IMR-90 (cell line): ENCODE measurements around the gene HOXB9. TPM values are rescaled to one million over a fixed set of nuclear protein-coding genes. Genes with fewer than 3 reads are reported as not detected.

Source experiments
- ATAC-seq: fragments of 200-7000 bp; cut with Tn5 transposase; 2 replicates; pipeline ENCODE4 v1.9.1; 2020; ENCODE audit warnings: low read depth, mild to moderate bottlenecking, moderate library complexity
- BruUV-seq: library from RNA; stranded (reverse); fragments of 400-500 nt; replicated peaks from 2 replicates; lab custom pipeline; 2021; lab: Mats Ljungman, UMichigan
- CTCF ChIA-PET: fragments of 300-600 bp; formaldehyde crosslinking; extraction: SDS; loops from one replicate; lab custom pipeline; 2021; ENCODE audit warnings: antibody characterized with exemption; lab: Yijun Ruan, JAX
- POLR2A ChIA-PET: fragments of 300-600 bp; sonication (Branson Sonifier 250); formaldehyde crosslinking; loops from one replicate; lab custom pipeline; 2022; ENCODE audit warnings: antibody characterized with exemption; ENCODE audit not compliant: unreplicated experiment; lab: Charles Lee
- DNase-seq: peaks from one replicate; pipeline ENCODE4 v3.0.0; 2013
- H2AFZ ChIP-seq: replicated peaks from 2 replicates; pipeline ENCODE3; 2013; ENCODE audit warnings: low read length, mild to moderate bottlenecking; ENCODE audit not compliant: poor library complexity
- H2AK5ac ChIP-seq: 2 replicates; pipeline ENCODE4 v1.6.1; 2013; ENCODE audit warnings: low read depth, low read length, inconsistent platforms
- H2AK9ac ChIP-seq: replicated peaks from 2 replicates; pipeline ENCODE3; 2013; ENCODE audit warnings: mild to moderate bottlenecking, low read depth, low read length, moderate library complexity; ENCODE audit not compliant: poor library complexity
- H2BK120ac ChIP-seq: 2 replicates; pipeline ENCODE4 v1.6.1; 2013; ENCODE audit warnings: low read depth, low read length, inconsistent platforms
- H2BK15ac ChIP-seq: 3 replicates; pipeline ENCODE4 v1.6.1; 2013; ENCODE audit warnings: low read depth, low read length, inconsistent platforms
- H2BK20ac ChIP-seq: 2 replicates; pipeline ENCODE4 v1.6.1; 2013; ENCODE audit warnings: low read depth, mild to moderate bottlenecking, inconsistent platforms, low read length, moderate library complexity
- H2BK5ac ChIP-seq: 2 replicates; pipeline ENCODE4 v1.6.1; 2013; ENCODE audit warnings: mild to moderate bottlenecking, low read depth, low read length, inconsistent platforms; ENCODE audit not compliant: poor library complexity, severe bottlenecking
- H3K14ac ChIP-seq: replicated peaks from 2 replicates; pipeline ENCODE4 v1.6.1; 2013; ENCODE audit warnings: low read depth, low read length, inconsistent platforms
- H3K18ac ChIP-seq: 2 replicates; pipeline ENCODE4 v1.6.1; 2013; ENCODE audit warnings: low read depth, low read length, control low read depth
- H3K23ac ChIP-seq: 2 replicates; pipeline ENCODE4 v1.6.1; 2013; ENCODE audit warnings: low read depth, low read length, inconsistent platforms
- H3K27ac ChIP-seq: 2 replicates; pipeline ENCODE4 v1.5.1; 2013; ENCODE audit warnings: mild to moderate bottlenecking, control low read depth, low read length; ENCODE audit not compliant: insufficient read depth
- H3K27me3 ChIP-seq: 2 replicates; pipeline ENCODE4 v1.6.1; 2013; ENCODE audit warnings: low read length; ENCODE audit not compliant: control insufficient read depth, insufficient read depth
- H3K36me3 ChIP-seq: 2 replicates; pipeline ENCODE4 v1.6.1; 2013; ENCODE audit warnings: low read length, mixed read lengths; ENCODE audit not compliant: control insufficient read depth, insufficient read depth
- H3K4ac ChIP-seq: 2 replicates; pipeline ENCODE4 v1.6.1; 2013; ENCODE audit warnings: low read depth, low read length, inconsistent platforms
- H3K4me1 ChIP-seq: 2 replicates; pipeline ENCODE4 v1.6.1; 2013; ENCODE audit warnings: low read length, mixed read lengths; ENCODE audit not compliant: control insufficient read depth, insufficient read depth
- H3K4me2 ChIP-seq: 2 replicates; pipeline ENCODE4 v1.6.1; 2013; ENCODE audit warnings: low read depth, mild to moderate bottlenecking, control low read depth, low read length, moderate library complexity
- H3K4me3 ChIP-seq: 2 replicates; pipeline ENCODE4 v1.5.1; 2013; ENCODE audit warnings: low read depth, mild to moderate bottlenecking, control low read depth, low read length, moderate library complexity; ENCODE audit not compliant: insufficient read depth
- H3K56ac ChIP-seq: 2 replicates; pipeline ENCODE4 v1.6.1; 2013; ENCODE audit warnings: low read length, inconsistent platforms; ENCODE audit not compliant: insufficient read depth; ENCODE audit errors: extremely low read depth
- H3K79me1 ChIP-seq, 2 experiments: 2 replicates each; pipeline ENCODE4 v1.6.1; 2013; ENCODE audit warnings: low read length in 2 of 2, inconsistent platforms in 1 of 2, low read depth in 1 of 2
- H3K9ac ChIP-seq: 2 replicates; pipeline ENCODE4 v1.6.1; 2013; ENCODE audit warnings: low read depth, low read length, control low read depth
- H3K9me1 ChIP-seq: 2 replicates; pipeline ENCODE4 v1.6.1; 2013; ENCODE audit warnings: low read length, inconsistent platforms; ENCODE audit not compliant: insufficient read depth
- H3K9me3 ChIP-seq: 2 replicates; pipeline ENCODE4 v1.6.1; 2013; ENCODE audit warnings: low read length; ENCODE audit not compliant: control insufficient read depth, insufficient read depth
- H4K20me1 ChIP-seq: 2 replicates; pipeline ENCODE4 v1.6.1; 2013; ENCODE audit warnings: low read length, inconsistent platforms; ENCODE audit not compliant: insufficient read depth
- H4K5ac ChIP-seq: 2 replicates; pipeline ENCODE4 v1.6.1; 2013; ENCODE audit warnings: mild to moderate bottlenecking, low read depth, low read length, control low read depth
- H4K8ac ChIP-seq, 2 experiments: 2 replicates each; pipeline ENCODE4 v1.6.1; 2013; ENCODE audit warnings: low read depth in 2 of 2, low read length in 2 of 2, control low read depth in 1 of 2, inconsistent platforms in 1 of 2
- H4K91ac ChIP-seq: 2 replicates; pipeline ENCODE4 v1.6.1; 2013; ENCODE audit warnings: low read depth, low read length, inconsistent platforms; ENCODE audit not compliant: insufficient read depth
- BHLHE40 ChIP-seq: fragments of 150-350 bp; IDR thresholded peaks from 2 replicates; pipeline ENCODE4 v1.6.1; 2016; ENCODE audit warnings: mild to moderate bottlenecking, low read depth, low read length
- CEBPB ChIP-seq: IDR thresholded peaks from 2 replicates; pipeline ENCODE4 v1.6.1; 2012; ENCODE audit warnings: low read depth, low read length, improper control_type of control experiment
- POLR2A ChIP-seq: IDR thresholded peaks from 2 replicates; pipeline ENCODE4 v1.6.1; 2012; ENCODE audit warnings: mild to moderate bottlenecking, low read depth, low read length
- WGBS, 2 experiments: methylation state at CpG; one replicate each; pipeline versions ENCODE4 v1.1.5 to v1.1.7; 2013; ENCODE audit warnings: missing lambda C conversion rate in 2 of 2; ENCODE audit not compliant: insufficient read length in 1 of 2; ENCODE audit errors: extremely low coverage in 2 of 2; 5-methylcytosine and 5-hydroxymethylcytosine counted together
- dilution Hi-C: fragments of 300-500 bp; cut with HindIII; formaldehyde crosslinking; loops from one replicate; pipeline ENCODE4 v1.14.3; 2018; ENCODE audit warnings: low sequenced_read_pairs; ENCODE audit not compliant: unreplicated experiment
- in situ Hi-C: fragments of 300-500 bp; cut with MboI; formaldehyde crosslinking; loops from 3 replicates; pipeline ENCODE4 v1.14.3; 2019; ENCODE audit warnings: low sequenced_read_pairs, inconsistent platforms, mixed read lengths
- intact Hi-C: fragments of 100-400 bp; cut with micrococcal nuclease; formaldehyde crosslinking; loops from 2 replicates; pipeline ENCODE4 v1.10.0; 2022
- polyA plus RNA-seq, 3 experiments: library from polyadenylated mRNA; depleted of rRNA; stranded (reverse); fragments of >200 nt; gene quantifications; 2 replicates each; pipeline ENCODE4 v1.2.3, GENCODE V29; 2012; ENCODE audit warnings: low replicate concordance in 1 of 3
- total RNA-seq: library from RNA; depleted of rRNA; stranded (reverse); fragments of >200 nt; gene quantifications from 2 replicates; pipeline ENCODE4 v1.2.3, GENCODE V29; 2012

Gene HOXB9
- total and polyA plus RNA-seq, 2 of the 4 experiments (the other 2 are of a cell fraction), result 0.05 TPM; not detected in 1

GRCh38 chr17:48600244-48601098 lies 25.7 kb downstream of the HOXB9 start:
- no peak overlapping the region for H2BK120ac ChIP-seq

More at GRCh38 chr17:48600244-48601098, 25.7 kb downstream of the HOXB9 start:
- H2BK20ac ChIP-seq, result no peak overlapping the region
- H2BK5ac ChIP-seq, result no peak overlapping the region
- no peak overlapping the region for H2AFZ ChIP-seq
- ChIA-PET CTCF (interaction anchor here (0.6 kb wide), 1 partner anchor 272 kb away, joined by 3 read pairs; no protein-coding TSS in a partner anchor), POLR2A (interaction anchor here (0.5 kb wide), 1 partner anchor 10 kb away, joined by 5 read pairs; no protein-coding TSS in a partner anchor)
- H3K27me3 ChIP-seq, result no peaks in the 10 kb centered on the region
- TF ChIP-seq CEBPB, result no peak
- no peak for TF ChIP-seq BHLHE40
- no peak for TF ChIP-seq POLR2A
- no peak overlapping the region for H3K27ac ChIP-seq
- H4K20me1 ChIP-seq, result peaks cover 15% of the 10 kb centered on the region
- dilution Hi-C loops (no loop called here), in situ Hi-C loops (no loop called here), intact Hi-C loops (no loop called here)
- H2AK9ac ChIP-seq, result no peak overlapping the region
- H3K4me2 ChIP-seq, result no peak overlapping the region
- H4K5ac ChIP-seq, result no peak overlapping the region
- H3K4me3 ChIP-seq, result no peak overlapping the region
- H3K56ac ChIP-seq, result no peak overlapping the region
- peaks cover 6% of the 10 kb centered on the region; the same call in 1 of the 2 replicates for H3K36me3 ChIP-seq
- no TSS peak for BruUV-seq
- peak overlapping the region; percentile 74; the same call in 1 of the 2 replicates for H3K23ac ChIP-seq
- peaks cover 24 to 42% of the 10 kb centered on the region in 2 experiments; a peak in 3 of 4 replicates for H3K79me1 ChIP-seq
- H3K9me3 ChIP-seq, result no peaks in the 10 kb centered on the region
- no peak overlapping the region for H3K9ac ChIP-seq
- WGBS, 2 experiments, result 75% methylated on average over 11 of the region's 17 CpGs; no CpG with 5 or more reads in 1 of the 2 experiments
- no peak overlapping the region for H3K18ac ChIP-seq
- peak; percentile 24 for DNase-seq
- peaks cover 5% of the 10 kb centered on the region for H3K4me1 ChIP-seq
- no peak overlapping the region for H3K14ac ChIP-seq
- no peak overlapping the region for H4K91ac ChIP-seq
- H2AK5ac ChIP-seq, result no peak overlapping the region
- peak overlapping the region; percentile 35; the same call in 1 of the 3 replicates for H2BK15ac ChIP-seq
- 0 out of 2 replicates have a peak, but pooled peaks cover 3% of the 10 kb centered on the region for H3K9me1 ChIP-seq
- H4K8ac ChIP-seq, result no peak overlapping the region; a peak in 1 of 4 replicates
- no peak overlapping the region; the same call in 1 of the 2 replicates for H3K4ac ChIP-seq
- ATAC-seq, result no peak
